ENCODE results near the gene SPANXA2. TPM values are rescaled to one million over a fixed set of nuclear protein-coding genes. Genes with fewer than 3 reads are reported as not detected.

The SPANXA2 gene
- total and polyA plus RNA-seq, 2 experiments from 2014 or later, result 0.45 TPM; not detected in 1

- TF ChIP-seq, protein P1, sequence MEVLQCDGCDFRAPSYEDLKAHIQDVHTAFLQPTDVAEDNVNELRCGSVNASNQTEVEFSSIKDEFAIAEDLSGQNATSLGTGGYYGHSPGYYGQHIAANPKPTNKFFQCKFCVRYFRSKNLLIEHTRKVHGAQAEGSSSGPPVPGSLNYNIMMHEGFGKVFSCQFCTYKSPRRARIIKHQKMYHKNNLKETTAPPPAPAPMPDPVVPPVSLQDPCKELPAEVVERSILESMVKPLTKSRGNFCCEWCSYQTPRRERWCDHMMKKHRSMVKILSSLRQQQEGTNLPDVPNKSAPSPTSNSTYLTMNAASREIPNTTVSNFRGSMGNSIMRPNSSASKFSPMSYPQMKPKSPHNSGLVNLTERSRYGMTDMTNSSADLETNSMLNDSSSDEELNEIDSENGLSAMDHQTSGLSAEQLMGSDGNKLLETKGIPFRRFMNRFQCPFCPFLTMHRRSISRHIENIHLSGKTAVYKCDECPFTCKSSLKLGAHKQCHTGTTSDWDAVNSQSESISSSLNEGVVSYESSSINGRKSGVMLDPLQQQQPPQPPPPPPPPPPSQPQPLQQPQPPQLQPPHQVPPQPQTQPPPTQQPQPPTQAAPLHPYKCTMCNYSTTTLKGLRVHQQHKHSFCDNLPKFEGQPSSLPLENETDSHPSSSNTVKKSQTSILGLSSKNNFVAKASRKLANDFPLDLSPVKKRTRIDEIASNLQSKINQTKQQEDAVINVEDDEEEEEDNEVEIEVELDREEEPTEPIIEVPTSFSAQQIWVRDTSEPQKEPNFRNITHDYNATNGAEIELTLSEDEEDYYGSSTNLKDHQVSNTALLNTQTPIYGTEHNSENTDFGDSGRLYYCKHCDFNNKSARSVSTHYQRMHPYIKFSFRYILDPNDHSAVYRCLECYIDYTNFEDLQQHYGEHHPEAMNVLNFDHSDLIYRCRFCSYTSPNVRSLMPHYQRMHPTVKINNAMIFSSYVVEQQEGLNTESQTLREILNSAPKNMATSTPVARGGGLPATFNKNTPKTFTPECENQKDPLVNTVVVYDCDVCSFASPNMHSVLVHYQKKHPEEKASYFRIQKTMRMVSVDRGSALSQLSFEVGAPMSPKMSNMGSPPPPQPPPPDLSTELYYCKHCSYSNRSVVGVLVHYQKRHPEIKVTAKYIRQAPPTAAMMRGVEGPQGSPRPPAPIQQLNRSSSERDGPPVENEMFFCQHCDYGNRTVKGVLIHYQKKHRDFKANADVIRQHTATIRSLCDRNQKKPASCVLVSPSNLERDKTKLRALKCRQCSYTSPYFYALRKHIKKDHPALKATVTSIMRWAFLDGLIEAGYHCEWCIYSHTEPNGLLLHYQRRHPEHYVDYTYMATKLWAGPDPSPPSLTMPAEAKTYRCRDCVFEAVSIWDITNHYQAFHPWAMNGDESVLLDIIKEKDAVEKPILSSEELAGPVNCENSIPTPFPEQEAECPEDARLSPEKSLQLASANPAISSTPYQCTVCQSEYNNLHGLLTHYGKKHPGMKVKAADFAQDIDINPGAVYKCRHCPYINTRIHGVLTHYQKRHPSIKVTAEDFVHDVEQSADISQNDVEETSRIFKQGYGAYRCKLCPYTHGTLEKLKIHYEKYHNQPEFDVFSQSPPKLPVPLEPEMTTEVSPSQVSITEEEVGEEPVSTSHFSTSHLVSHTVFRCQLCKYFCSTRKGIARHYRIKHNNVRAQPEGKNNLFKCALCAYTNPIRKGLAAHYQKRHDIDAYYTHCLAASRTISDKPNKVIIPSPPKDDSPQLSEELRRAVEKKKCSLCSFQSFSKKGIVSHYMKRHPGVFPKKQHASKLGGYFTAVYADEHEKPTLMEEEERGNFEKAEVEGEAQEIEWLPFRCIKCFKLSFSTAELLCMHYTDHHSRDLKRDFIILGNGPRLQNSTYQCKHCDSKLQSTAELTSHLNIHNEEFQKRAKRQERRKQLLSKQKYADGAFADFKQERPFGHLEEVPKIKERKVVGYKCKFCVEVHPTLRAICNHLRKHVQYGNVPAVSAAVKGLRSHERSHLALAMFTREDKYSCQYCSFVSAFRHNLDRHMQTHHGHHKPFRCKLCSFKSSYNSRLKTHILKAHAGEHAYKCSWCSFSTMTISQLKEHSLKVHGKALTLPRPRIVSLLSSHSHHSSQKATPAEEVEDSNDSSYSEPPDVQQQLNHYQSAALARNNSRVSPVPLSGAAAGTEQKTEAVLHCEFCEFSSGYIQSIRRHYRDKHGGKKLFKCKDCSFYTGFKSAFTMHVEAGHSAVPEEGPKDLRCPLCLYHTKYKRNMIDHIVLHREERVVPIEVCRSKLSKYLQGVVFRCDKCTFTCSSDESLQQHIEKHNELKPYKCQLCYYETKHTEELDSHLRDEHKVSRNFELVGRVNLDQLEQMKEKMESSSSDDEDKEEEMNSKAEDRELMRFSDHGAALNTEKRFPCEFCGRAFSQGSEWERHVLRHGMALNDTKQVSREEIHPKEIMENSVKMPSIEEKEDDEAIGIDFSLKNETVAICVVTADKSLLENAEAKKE (CRISPR knock-in tag; IDR thresholded peaks at IDR 0.05), result no peak
- no peak for TF ChIP-seq ZNF331 (CRISPR knock-in tag; IDR thresholded peaks at IDR 0.05; ENCODE audit: low read depth)
- TF ChIP-seq POLR2AphosphoS5 (IDR thresholded peaks at IDR 0.05; ENCODE audit: low read depth), result no peak
- no peak for TF ChIP-seq EZH2 (IDR thresholded peaks at IDR 0.05; ENCODE audit: low read depth, unreplicated experiment)
- no peak for TF ChIP-seq STAT1 (IDR thresholded peaks at IDR 0.05; ENCODE audit: unreplicated experiment)
Measured at GRCh38 chrX:141609111-141609510, 19.6 kb downstream of the SPANXA2 start (continued).

GRCh38 chrX:141619336-141619735 is 29.8 kb downstream of the SPANXA2 start:
- DNase-seq (ENCODE audit: low spot score), result no peak
- H3K36me3 Mint-ChIP-seq (ENCODE audit: low read depth), result no peaks in the 10 kb centered on the region
- Histone ChIP-seq H3K4me2 (no peak overlapping the region), H3K27me3 (ENCODE audit: insufficient read depth) (no peaks in the 10 kb centered on the region), H3K36me3 (ENCODE audit: insufficient read depth) (no peaks in the 10 kb centered on the region), H3F3A (replicated peaks; ENCODE audit: low read depth) (no peaks in the 10 kb centered on the region), H3K27ac (ENCODE audit: low read depth) (no peak overlapping the region), H2AFZ (no peak overlapping the region), H4K20me1 (replicated peaks; ENCODE audit: insufficient read depth) (no peaks in the 10 kb centered on the region), H3K79me2 (replicated peaks; ENCODE audit: insufficient read depth) (no peaks in the 10 kb centered on the region), H3K4me1 (ENCODE audit: insufficient read depth) (no peaks in the 10 kb centered on the region), H3K4me3 (no peak overlapping the region), H3K9me2 (ENCODE audit: insufficient read depth) (no peaks in the 10 kb centered on the region)
- no peaks in the 10 kb centered on the region for H3K9me3 Mint-ChIP-seq
- no peaks in the 10 kb centered on the region for H3K27me3 Mint-ChIP-seq (ENCODE audit: insufficient read depth, low read depth, poor library complexity)
- H3K27ac Mint-ChIP-seq, result no peak overlapping the region
- H3K4me1 Mint-ChIP-seq, result no peaks in the 10 kb centered on the region
- no peak for ATAC-seq
- H3K4me3 Mint-ChIP-seq, result no peak overlapping the region
- TF ChIP-seq JUNB (IDR thresholded peaks at IDR 0.05; ENCODE audit: unreplicated experiment) (no peak), EZH2 (IDR thresholded peaks at IDR 0.05; ENCODE audit: low read depth, unreplicated experiment) (no peak)
- TF ChIP-seq, protein P1 (CRISPR knock-in tag; IDR thresholded peaks at IDR 0.05), result no peak
- TF ChIP-seq, protein P2, sequence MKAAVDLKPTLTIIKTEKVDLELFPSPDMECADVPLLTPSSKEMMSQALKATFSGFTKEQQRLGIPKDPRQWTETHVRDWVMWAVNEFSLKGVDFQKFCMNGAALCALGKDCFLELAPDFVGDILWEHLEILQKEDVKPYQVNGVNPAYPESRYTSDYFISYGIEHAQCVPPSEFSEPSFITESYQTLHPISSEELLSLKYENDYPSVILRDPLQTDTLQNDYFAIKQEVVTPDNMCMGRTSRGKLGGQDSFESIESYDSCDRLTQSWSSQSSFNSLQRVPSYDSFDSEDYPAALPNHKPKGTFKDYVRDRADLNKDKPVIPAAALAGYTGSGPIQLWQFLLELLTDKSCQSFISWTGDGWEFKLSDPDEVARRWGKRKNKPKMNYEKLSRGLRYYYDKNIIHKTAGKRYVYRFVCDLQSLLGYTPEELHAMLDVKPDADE (IDR thresholded peaks at IDR 0.05), result no peak
